ENCODE data around the gene PPEF1.
"Not testable (repeated sequence)": the region's sequence is repeated elsewhere in the genome, so short reads cannot be mapped to it uniquely, and the experiment has no call there.

Gene PPEF1

DNA sequence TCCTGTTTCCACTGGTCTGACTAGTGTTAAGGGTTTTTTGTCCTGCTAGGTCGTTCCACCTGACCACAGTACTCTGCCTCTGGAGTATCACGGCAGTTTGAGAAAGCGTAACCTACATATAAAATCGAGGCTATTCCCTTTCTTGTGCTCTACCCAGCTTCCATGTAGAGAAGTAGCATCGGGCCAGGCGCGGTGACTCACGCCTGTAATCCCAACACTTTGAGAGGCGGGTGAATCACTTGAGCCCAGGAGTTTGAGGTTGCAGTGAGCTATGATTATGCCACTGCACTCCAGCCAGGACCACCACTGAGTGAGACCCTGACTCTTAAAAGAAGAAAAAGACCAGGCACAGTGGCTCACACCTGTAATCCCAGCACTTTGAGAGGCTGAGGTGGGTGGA is 7.5 kb downstream of the PPEF1 start:
- TF ChIP-seq, protein P1, sequence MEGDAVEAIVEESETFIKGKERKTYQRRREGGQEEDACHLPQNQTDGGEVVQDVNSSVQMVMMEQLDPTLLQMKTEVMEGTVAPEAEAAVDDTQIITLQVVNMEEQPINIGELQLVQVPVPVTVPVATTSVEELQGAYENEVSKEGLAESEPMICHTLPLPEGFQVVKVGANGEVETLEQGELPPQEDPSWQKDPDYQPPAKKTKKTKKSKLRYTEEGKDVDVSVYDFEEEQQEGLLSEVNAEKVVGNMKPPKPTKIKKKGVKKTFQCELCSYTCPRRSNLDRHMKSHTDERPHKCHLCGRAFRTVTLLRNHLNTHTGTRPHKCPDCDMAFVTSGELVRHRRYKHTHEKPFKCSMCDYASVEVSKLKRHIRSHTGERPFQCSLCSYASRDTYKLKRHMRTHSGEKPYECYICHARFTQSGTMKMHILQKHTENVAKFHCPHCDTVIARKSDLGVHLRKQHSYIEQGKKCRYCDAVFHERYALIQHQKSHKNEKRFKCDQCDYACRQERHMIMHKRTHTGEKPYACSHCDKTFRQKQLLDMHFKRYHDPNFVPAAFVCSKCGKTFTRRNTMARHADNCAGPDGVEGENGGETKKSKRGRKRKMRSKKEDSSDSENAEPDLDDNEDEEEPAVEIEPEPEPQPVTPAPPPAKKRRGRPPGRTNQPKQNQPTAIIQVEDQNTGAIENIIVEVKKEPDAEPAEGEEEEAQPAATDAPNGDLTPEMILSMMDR (conservative IDR thresholded peaks at IDR 0.05) = no peak
- H3K27ac ChIP-seq = no peak overlapping the region

DNA sequence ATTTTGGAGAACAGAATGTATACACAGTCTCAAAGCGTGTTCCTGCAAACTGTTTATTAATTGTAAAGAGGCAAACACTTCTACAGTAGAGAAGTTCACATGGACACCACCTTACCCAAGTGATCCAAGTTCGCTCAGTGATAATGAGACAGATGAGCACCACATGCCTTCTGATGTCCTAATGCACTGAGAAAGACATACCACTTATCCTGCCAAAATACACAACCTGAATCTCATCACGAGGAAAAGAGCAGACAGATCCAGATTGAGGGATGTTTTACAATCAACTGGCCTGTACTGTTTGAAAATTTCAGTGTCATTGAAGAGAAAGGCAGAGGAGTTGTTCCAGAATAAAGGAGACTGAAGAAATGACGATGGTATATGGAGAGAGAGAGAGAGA is 12.4 kb downstream of the PPEF1 start:
- TF ChIP-seq, protein P1 (conservative IDR thresholded peaks at IDR 0.05) = no peak
- peak overlapping the region; percentile 91 for H3K27ac ChIP-seq

DNA sequence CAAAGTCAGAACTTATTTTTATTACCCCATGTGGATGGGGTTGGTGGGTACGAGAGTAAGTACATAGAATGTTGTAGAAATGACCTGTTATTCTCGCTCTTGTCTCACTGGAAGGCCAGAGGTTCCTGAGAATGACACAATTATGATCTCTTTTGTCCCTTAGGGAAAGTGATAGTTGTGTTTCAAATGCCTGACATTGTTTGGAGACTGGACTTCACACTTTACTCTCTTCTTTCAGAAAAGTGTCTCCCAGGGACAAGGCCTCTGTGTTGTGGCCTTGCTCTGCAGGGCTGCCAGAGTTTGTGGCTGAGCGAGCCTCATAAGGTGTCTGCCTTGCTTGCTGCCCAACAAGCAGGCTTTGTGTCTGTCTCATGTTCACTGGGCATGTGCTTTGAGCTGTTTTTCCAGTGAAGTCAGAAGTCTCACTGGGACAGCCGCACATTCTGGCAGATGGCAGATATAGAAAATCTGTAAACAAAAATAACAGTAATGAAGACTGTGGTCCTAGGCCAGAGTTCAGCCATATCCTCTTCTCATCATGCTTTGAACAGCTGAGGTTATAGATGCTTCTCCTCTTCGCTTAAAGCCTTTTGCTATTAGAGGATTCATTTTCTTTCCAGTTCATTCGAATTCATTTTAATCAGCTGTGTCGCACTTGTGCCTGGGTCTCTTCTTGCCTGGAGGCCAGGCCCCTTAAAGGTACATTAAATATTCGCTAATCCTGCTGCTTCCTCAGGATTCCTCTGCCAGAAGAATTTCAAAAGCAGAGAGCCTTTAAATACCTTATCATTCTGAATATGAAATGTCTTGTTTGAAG is 14.4 kb downstream of the PPEF1 start:
- TF ChIP-seq, protein P1 (conservative IDR thresholded peaks at IDR 0.05) = no peak
- peak overlapping the region; percentile 91 for H3K27ac ChIP-seq

DNA sequence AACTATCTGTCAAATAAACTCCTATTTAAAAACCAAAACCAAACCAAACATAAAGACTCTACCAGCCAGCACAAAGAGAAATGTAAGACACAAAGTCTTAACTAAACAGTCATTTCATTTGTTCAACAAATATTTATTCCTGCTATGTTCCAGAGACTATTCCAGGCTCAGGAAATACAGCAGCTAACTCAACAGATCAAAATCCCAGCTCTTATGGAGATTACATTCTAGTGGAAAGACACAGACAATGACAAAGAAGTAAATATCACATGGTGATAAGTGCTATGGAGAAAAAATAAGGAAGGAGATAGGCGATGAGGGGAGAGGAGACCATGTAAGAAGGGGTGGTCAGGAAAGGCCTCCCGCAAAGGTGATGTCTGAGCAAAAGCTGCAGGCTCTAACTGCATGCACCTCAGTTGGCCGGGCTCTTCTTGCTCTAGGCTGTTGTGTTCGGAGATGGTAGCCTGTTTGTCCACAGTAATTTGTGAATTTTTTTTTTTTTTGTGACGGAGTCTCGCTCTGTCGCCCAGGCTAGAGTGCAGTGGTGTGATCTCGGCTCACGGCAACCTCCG is 15.1 kb downstream of the PPEF1 start:
- TF ChIP-seq, protein P1 (conservative IDR thresholded peaks at IDR 0.05) = no peak

DNA sequence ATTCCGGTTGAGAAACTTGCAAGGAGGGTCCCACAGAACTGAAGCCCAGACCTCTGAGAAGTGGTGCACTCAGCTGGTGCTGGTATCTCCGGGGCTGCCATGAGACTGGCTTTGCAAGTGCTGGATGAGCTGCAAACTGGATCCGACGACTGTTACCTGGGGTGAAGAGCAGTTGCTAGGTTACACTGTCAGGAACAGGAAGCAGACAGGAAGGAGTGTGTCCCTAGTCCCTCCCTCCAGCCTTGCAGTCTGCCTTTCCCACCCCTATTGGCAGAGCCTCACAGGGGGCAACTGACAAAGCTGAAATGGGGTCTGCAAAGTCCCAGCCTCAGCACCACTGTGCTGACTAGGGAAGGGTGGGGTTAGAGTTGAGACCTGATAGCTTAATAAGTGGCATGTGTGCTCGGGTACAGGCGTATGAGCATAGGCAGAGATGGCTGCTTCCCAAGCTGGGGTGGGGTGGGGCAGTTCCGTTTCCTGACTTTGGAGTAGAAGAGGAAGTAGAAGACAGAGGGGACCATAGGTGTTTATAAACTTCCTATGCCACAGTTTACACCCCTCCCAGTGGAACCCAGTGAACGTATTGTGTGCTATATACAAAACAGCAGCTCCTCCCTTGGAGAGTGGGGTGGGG is 18.0 kb downstream of the PPEF1 start:
- TF ChIP-seq, protein P1 (conservative IDR thresholded peaks at IDR 0.05) = no peak
- peak overlapping the region; percentile 43; the same call in 1 of the 2 replicates for H3K27ac ChIP-seq

More for the DNA sequence above, 15.1 kb downstream of the PPEF1 start:
- H3K27ac ChIP-seq = peak overlapping the region; percentile 91

DNA sequence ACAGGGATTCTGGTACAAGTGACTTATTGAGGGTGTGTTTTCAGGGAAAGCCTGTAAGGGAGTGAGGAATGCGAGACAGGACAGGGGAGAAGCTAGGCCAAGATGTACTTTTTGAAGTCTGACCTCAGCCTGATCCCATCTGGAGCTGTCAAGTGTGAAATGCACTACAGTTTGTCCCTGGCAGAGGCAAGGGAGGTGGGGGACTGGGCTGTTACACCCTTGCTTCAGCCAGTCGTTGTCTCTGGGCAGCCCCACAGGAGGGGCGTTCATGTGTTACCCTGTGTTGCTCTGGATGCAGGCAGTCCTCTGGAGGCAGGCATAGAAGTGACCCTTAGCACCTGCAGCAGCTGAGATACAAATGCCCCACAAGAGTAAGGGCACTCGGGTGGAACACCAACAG is 25.8 kb downstream of the PPEF1 start:
- no peak overlapping the region for H3K27ac ChIP-seq
- TF ChIP-seq, protein P1 (conservative IDR thresholded peaks at IDR 0.05) = no peak

DNA sequence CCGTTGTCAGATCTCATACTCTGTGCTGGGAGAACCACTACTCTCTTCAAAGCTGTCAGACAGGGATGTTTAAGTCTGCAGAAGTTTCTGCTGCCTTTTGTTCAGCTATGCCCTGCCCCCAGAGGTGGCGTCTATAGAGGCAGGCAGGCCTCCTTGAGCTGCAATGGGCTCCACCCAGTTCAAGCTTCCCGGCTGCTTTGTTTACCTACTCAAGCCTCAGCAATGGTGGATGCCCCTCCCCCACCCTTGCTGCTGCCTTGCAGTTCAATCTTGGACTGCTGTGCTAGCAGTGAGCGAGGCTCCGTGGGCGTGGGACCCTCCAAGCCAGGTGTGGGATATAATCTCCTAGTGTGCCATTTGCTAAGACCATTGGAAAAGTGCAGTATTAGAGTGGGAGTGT is 32.2 kb downstream of the PPEF1 start:
- H3K27ac ChIP-seq = not testable (repeated sequence)
